ENCODE measurements around the gene CD1C.

DNA sequence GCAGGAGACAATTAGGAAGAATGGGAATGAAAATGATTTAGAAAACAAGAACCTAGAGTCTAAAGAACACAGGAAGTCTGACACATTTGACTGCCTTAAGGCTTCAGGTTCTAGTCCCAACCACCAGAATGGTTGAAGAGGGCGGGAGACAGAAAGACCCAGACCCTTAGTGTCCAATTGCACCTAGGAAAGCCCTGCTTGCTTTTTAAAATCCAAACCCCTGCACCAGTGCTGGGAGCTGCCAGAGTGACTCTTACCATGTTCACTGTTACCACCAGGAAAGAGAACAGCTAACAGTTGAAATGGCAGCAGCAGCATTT is 41.3 kb downstream of the CD1C start:
- TF ChIP-seq, protein P1, sequence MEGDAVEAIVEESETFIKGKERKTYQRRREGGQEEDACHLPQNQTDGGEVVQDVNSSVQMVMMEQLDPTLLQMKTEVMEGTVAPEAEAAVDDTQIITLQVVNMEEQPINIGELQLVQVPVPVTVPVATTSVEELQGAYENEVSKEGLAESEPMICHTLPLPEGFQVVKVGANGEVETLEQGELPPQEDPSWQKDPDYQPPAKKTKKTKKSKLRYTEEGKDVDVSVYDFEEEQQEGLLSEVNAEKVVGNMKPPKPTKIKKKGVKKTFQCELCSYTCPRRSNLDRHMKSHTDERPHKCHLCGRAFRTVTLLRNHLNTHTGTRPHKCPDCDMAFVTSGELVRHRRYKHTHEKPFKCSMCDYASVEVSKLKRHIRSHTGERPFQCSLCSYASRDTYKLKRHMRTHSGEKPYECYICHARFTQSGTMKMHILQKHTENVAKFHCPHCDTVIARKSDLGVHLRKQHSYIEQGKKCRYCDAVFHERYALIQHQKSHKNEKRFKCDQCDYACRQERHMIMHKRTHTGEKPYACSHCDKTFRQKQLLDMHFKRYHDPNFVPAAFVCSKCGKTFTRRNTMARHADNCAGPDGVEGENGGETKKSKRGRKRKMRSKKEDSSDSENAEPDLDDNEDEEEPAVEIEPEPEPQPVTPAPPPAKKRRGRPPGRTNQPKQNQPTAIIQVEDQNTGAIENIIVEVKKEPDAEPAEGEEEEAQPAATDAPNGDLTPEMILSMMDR (IDR thresholded peaks at IDR 0.05) = no peak
- no peak for TF ChIP-seq POLR2AphosphoS5 (IDR thresholded peaks at IDR 0.05)

Data from prostate gland (tissue), 2 donors.